Activated T-helper 2 cell treated with anti-CD3 and anti-CD28 coated beads, Interferon-gamma antibody, Interleukin-2, Interleukin-4, amounts not matched to agents 10 μg/mL and 5 μg/mL and 100 μg/mL, durations not matched to agents 14 hours and 24 hours and 36 hours (primary cell): ENCODE data around the gene PRRC2A. TPM values are rescaled to one million over a fixed set of nuclear protein-coding genes. Genes with fewer than 3 reads are reported as not detected.
A peak's percentile ranks its signal among the peaks of the same experiment; 100 is the strongest.

Source experiments
- DNase-seq: peaks from one replicate; pipeline ENCODE4 v3.0.0; 2021; ENCODE audit warnings: low spot score
- H3K27ac Mint-ChIP-seq: one replicate; pipeline ENCODE4 v1.8.0; 2021; ENCODE audit warnings: mixed read lengths
- H3K27me3 Mint-ChIP-seq: one replicate; pipeline ENCODE4 v1.8.0; 2021; ENCODE audit warnings: low read depth, mixed read lengths
- H3K36me3 Mint-ChIP-seq: one replicate; pipeline ENCODE4 v1.8.0; 2021; ENCODE audit warnings: low read depth, mixed read lengths
- H3K4me1 Mint-ChIP-seq: one replicate; pipeline ENCODE4 v1.8.0; 2021; ENCODE audit warnings: low read depth, mixed read lengths
- H3K4me3 Mint-ChIP-seq: one replicate; pipeline ENCODE4 v1.8.0; 2021; ENCODE audit warnings: low read depth, mild to moderate bottlenecking, moderate library complexity, mixed read lengths
- H3K9me3 Mint-ChIP-seq: one replicate; pipeline ENCODE4 v1.8.0; 2021; ENCODE audit warnings: mixed read lengths
- intact Hi-C: fragments of 100-400 bp; cut with micrococcal nuclease; formaldehyde crosslinking; loops from one replicate; pipeline ENCODE4 v1.15.1; 2023
- total RNA-seq: library from RNA; stranded (reverse); gene quantifications from 2 replicates; pipeline ENCODE4 v1.2.3, GENCODE V29; 2022

Gene PRRC2A
- total RNA-seq, 1 donor from 2014 or later, result 304 TPM

- peaks cover 49% of the 10 kb centered on the region for H3K36me3 Mint-ChIP-seq
- no peaks in the 10 kb centered on the region for H3K9me3 Mint-ChIP-seq
- peaks cover 66% of the 10 kb centered on the region for H3K4me1 Mint-ChIP-seq
- H3K27me3 Mint-ChIP-seq, result no peaks in the 10 kb centered on the region
- peak overlapping the region; percentile 27 for H3K27ac Mint-ChIP-seq
- intact Hi-C loops, result loop anchor here (10.0 kb wide), 1 partner anchor 246 kb away; the partner anchor contains the start of gene HSPA1B
- DNase-seq, result no peak
- peak overlapping the region; percentile 76 for H3K4me3 Mint-ChIP-seq
These were observed 41.4 kb upstream of the PRRC2A start for GRCh38 chr6:31579119-31579505.

GRCh38 chr6:31579546-31580437 lies 40.7 kb upstream of the PRRC2A start:
- H3K4me1 Mint-ChIP-seq, result peaks cover 59% of the 10 kb centered on the region
- H3K9me3 Mint-ChIP-seq, result no peaks in the 10 kb centered on the region
- intact Hi-C loops, result loop anchor here (10.0 kb wide), 1 partner anchor 245 kb away; the partner anchor contains the start of gene HSPA1B
- H3K27ac Mint-ChIP-seq, result peak overlapping the region; percentile 79
- H3K4me3 Mint-ChIP-seq, result peak overlapping the region; percentile 97
- no peak for DNase-seq
- H3K27me3 Mint-ChIP-seq, result no peaks in the 10 kb centered on the region
- H3K36me3 Mint-ChIP-seq, result peaks cover 49% of the 10 kb centered on the region

GRCh38 chr6:31580438-31580740 lies 40.1 kb upstream of the PRRC2A start:
- no peaks in the 10 kb centered on the region for H3K27me3 Mint-ChIP-seq
- H3K36me3 Mint-ChIP-seq, result peaks cover 48% of the 10 kb centered on the region
- peak overlapping the region; percentile 97 for H3K4me3 Mint-ChIP-seq
- intact Hi-C loops, result no loop called here
- H3K27ac Mint-ChIP-seq, result peak overlapping the region; percentile 79
- peaks cover 56% of the 10 kb centered on the region for H3K4me1 Mint-ChIP-seq
- DNase-seq, result no peak
- no peaks in the 10 kb centered on the region for H3K9me3 Mint-ChIP-seq

GRCh38 chr6:31580807-31581433 lies 39.6 kb upstream of the PRRC2A start:
- Mint-ChIP-seq H3K9me3 (no peaks in the 10 kb centered on the region), H3K4me1 (peaks cover 57% of the 10 kb centered on the region), H3K27ac (peak overlapping the region; percentile 89), H3K4me3 (peak overlapping the region; percentile 97), H3K27me3 (no peaks in the 10 kb centered on the region), H3K36me3 (peaks cover 43% of the 10 kb centered on the region)
- peak; percentile 80 for DNase-seq
- intact Hi-C loops, result loop anchor here (1.0 kb wide), 2 partner anchors 16 to 30 kb away; no protein-coding TSS in a partner anchor

- intact Hi-C loops, result loop anchor here (1.0 kb wide), 2 partner anchors 16 to 30 kb away; no protein-coding TSS in a partner anchor
- peak overlapping the region; percentile 97 for H3K4me3 Mint-ChIP-seq
- no peaks in the 10 kb centered on the region for H3K27me3 Mint-ChIP-seq
- H3K27ac Mint-ChIP-seq, result peak overlapping the region; percentile 89
- H3K4me1 Mint-ChIP-seq, result peaks cover 57% of the 10 kb centered on the region
- DNase-seq, result no peak
- H3K9me3 Mint-ChIP-seq, result no peaks in the 10 kb centered on the region
- peaks cover 36% of the 10 kb centered on the region for H3K36me3 Mint-ChIP-seq
These were observed 38.9 kb upstream of the PRRC2A start for GRCh38 chr6:31581434-31582229.

- H3K27me3 Mint-ChIP-seq, result no peaks in the 10 kb centered on the region
- intact Hi-C loops, result no loop called here
- DNase-seq, result no peak
- H3K36me3 Mint-ChIP-seq, result peaks cover 29% of the 10 kb centered on the region
- peak within 1 kb of the TSS; percentile 89 for H3K27ac Mint-ChIP-seq
- H3K4me3 Mint-ChIP-seq, result peak within 1 kb of the TSS; percentile 97
- H3K9me3 Mint-ChIP-seq, result no peaks in the 10 kb centered on the region
- peaks cover 58% of the 10 kb centered on the region for H3K4me1 Mint-ChIP-seq
These were observed 38.3 kb upstream of the PRRC2A start, which contains the start of gene LTB for GRCh38 chr6:31582230-31582643. LTB (minus strand) TSS chr6:31582424; CDS start chr6:31582417, 7 bp downstream.

- peaks cover 47% of the 10 kb centered on the region for H3K4me1 Mint-ChIP-seq
- DNase-seq, result peak; percentile 38
- peak overlapping the region; percentile 85 for H3K27ac Mint-ChIP-seq
- peak overlapping the region; percentile 62 for H3K4me3 Mint-ChIP-seq
- intact Hi-C loops, result no loop called here
- H3K27me3 Mint-ChIP-seq, result no peaks in the 10 kb centered on the region
- H3K36me3 Mint-ChIP-seq, result peaks cover 12% of the 10 kb centered on the region
- no peaks in the 10 kb centered on the region for H3K9me3 Mint-ChIP-seq
These were observed 35.0 kb upstream of the PRRC2A start for GRCh38 chr6:31585491-31585890.

- H3K27me3 Mint-ChIP-seq, result no peaks in the 10 kb centered on the region
- peak within 1 kb of the TSS; percentile 75 for H3K4me3 Mint-ChIP-seq
- intact Hi-C loops, result no loop called here
- peaks cover 45% of the 10 kb centered on the region for H3K4me1 Mint-ChIP-seq
- DNase-seq, result no peak
- H3K36me3 Mint-ChIP-seq, result peaks cover 8% of the 10 kb centered on the region
- no peaks in the 10 kb centered on the region for H3K9me3 Mint-ChIP-seq
- H3K27ac Mint-ChIP-seq, result peak within 1 kb of the TSS; percentile 85
These were observed 34.5 kb upstream of the PRRC2A start, which contains the start of gene LST1 for GRCh38 chr6:31586008-31586407. LST1 (plus strand) TSS chr6:31586277; CDS start chr6:31587300, 1,023 bp downstream.

- no peaks in the 10 kb centered on the region for H3K27me3 Mint-ChIP-seq
- H3K27ac Mint-ChIP-seq, result peak overlapping the region; percentile 85
- DNase-seq, result no peak
- intact Hi-C loops, result no loop called here
- H3K4me3 Mint-ChIP-seq, result peak overlapping the region; percentile 75
- peaks cover 4% of the 10 kb centered on the region for H3K36me3 Mint-ChIP-seq
- H3K4me1 Mint-ChIP-seq, result peaks cover 43% of the 10 kb centered on the region
- no peaks in the 10 kb centered on the region for H3K9me3 Mint-ChIP-seq
These were observed 33.8 kb upstream of the PRRC2A start for GRCh38 chr6:31586599-31587281.

- H3K27me3 Mint-ChIP-seq, result no peaks in the 10 kb centered on the region
- H3K36me3 Mint-ChIP-seq, result peaks cover 4% of the 10 kb centered on the region
- peak overlapping the region; percentile 87 for H3K27ac Mint-ChIP-seq
- no peaks in the 10 kb centered on the region for H3K9me3 Mint-ChIP-seq
- DNase-seq, result no peak
- intact Hi-C loops, result no loop called here
- peaks cover 38% of the 10 kb centered on the region for H3K4me1 Mint-ChIP-seq
- H3K4me3 Mint-ChIP-seq, result peak overlapping the region; percentile 73
These were observed 32.4 kb upstream of the PRRC2A start for GRCh38 chr6:31587791-31588777.
